GM18951 (cell line): Measurements from ENCODE around the gene ST3GAL6.

ENCODE experiments used
- POLR2A ChIP-seq: IDR thresholded peaks from 4 replicates; pipeline ENCODE4 v1.6.1; 2011; ENCODE audit warnings: mild to moderate bottlenecking; ENCODE audit not compliant: insufficient read length, insufficient read depth; ENCODE audit errors: extremely low read depth
- in situ Hi-C: fragments of 300-500 bp; cut with MboI; formaldehyde crosslinking; loops from one replicate; pipeline ENCODE4 v1.12.0; 2022; ENCODE audit warnings: low sequenced_read_pairs, mixed read lengths, inconsistent platforms; ENCODE audit not compliant: unreplicated experiment

The ST3GAL6 gene

GRCh38 chr3:98807561-98807960 lies 44.4 kb downstream of the ST3GAL6 start:
- in situ Hi-C loops, result loop anchor here (5.0 to 25.0 kb wide), 3 partner anchors 205 to 955 kb away; partner anchors contain the start of gene GABRR3
- TF ChIP-seq POLR2A, result no peak

- in situ Hi-C loops, result loop anchor here (5.0 to 25.0 kb wide), 3 partner anchors 206 to 954 kb away; partner anchors contain the start of gene GABRR3
- TF ChIP-seq POLR2A, result no peak
Observed at GRCh38 chr3:98808071-98808470, 44.9 kb downstream of the ST3GAL6 start.

DNA sequence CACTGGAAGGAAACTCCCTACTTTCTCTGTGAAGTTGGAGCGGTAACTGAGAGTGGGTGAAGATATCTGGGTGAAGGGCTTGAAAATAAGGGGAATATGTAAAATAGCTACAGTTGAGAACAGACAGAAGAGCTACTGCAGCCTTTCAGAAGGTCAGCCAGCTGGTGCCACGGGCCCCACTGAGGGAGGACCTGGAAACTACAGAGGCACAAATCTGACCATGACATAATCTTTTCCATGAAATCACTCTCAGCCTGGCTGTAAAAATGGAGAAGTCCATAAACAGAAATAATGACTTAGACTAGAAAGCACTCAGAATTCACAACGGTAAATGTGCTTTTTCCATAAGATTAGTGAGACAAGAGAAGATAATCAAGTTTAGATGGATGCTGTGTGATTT lies 46.4 kb downstream of the ST3GAL6 start:
- in situ Hi-C loops, result loop anchor here (5.0 to 25.0 kb wide), 3 partner anchors 207 to 953 kb away; partner anchors contain the start of gene GABRR3
- TF ChIP-seq POLR2A, result no peak

DNA sequence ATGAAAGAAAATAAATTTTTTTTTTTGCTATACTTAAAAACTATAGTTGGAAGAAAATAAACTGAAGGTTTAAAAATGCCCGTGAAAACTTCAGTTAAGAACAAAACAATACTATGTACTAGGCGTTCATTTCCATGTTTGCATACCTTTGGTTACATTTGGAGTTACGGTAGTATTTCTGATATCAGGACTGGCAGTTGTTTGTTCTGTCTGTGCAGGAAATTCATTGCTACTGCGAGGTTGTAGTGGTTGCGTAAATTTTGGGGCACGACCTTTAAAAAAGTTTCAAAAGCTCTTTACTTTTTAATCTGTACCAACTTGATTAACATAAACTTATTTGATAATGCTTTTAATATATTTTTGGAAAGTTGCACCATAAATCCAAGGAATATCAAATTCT lies 47.9 kb downstream of the ST3GAL6 start:
- no peak for TF ChIP-seq POLR2A
- in situ Hi-C loops, result loop anchor here (10.0 to 25.0 kb wide), 5 partner anchors 184 to 951 kb away; partner anchors contain the start of gene GABRR3

- in situ Hi-C loops, result loop anchor here (10.0 to 25.0 kb wide), 5 partner anchors 182 to 949 kb away; partner anchors contain the start of gene GABRR3
Observed at GRCh38 chr3:98812851-98813374, 49.8 kb downstream of the ST3GAL6 start.

GRCh38 chr3:98814817-98815420 lies 51.8 kb downstream of the ST3GAL6 start:
- in situ Hi-C loops, result loop anchor here (10.0 to 25.0 kb wide), 5 partner anchors 180 to 947 kb away; partner anchors contain the start of gene GABRR3
- no peak for TF ChIP-seq POLR2A

More at GRCh38 chr3:98812851-98813374, 49.8 kb downstream of the ST3GAL6 start:
- TF ChIP-seq POLR2A, result no peak

DNA sequence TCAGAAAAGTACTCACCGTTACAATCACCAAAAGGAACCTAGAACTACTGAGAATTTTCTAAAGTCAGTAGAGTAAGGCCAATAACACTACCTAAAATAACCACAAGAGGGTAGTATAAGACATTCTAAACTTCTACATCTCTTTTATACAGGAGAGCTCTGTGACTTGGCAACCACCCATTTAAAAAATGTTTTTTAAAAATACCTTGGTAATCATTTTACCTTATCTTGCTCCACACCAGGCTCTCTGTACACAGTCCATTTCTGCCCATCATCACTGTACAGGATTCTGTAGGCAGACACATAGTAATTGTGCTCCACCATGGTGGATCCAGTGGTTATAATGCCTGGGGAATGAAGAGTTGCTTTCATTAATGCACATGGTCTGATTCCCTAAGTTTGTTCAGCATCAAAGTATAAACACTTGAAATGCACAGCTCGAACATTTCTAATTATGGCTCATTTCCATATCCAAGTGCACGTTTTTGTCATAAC lies 54.5 kb downstream of the ST3GAL6 start:
- in situ Hi-C loops, result loop anchor here (10.0 to 25.0 kb wide), 5 partner anchors 177 to 945 kb away; partner anchors contain the start of gene GABRR3
- no peak for TF ChIP-seq POLR2A

DNA sequence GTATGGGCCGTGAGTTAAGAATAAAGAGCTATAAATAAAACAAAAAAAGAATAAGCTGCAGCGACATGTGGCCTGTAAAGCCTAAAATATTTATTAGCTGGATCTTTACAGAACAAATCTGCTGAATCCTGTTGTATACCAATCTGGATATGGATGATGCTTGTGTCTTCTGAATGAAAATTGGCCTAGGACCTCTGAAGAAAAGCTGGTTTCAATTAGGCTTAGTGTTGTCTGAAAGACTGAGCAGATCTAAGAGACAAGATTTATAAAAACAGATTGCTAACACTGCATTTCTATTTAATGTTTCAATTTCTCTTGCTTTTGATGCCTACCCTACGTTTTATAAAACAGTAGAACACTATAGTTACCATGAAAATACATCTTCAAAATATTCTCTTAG lies 57.9 kb downstream of the ST3GAL6 start:
- no peak for TF ChIP-seq POLR2A
- in situ Hi-C loops, result loop anchor here (10.0 to 25.0 kb wide), 3 partner anchors 154 to 941 kb away; partner anchors contain the start of gene GABRR3

DNA sequence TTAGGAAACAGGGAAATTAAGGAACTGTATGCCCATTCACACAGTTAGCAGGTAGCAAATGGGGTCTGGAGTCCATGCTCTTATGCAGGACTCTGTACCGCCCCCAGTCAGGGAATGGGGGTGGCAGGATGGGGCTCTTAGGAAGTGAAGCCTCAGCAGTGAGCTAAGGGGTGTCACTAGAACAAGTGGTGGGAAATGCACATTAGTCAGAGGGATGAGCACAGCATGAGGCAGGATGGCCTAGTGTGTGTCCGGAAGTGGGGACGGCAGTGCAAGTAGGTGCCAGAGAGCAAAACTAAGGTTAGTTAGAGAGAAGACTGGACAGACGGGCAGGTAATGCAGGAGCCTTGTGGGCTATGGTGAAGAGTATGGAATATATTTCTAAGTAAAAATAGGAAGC lies 60.7 kb downstream of the ST3GAL6 start:
- TF ChIP-seq POLR2A, result no peak
- in situ Hi-C loops, result loop anchor here (10.0 to 25.0 kb wide), 3 partner anchors 151 to 939 kb away; partner anchors contain the start of gene GABRR3

DNA sequence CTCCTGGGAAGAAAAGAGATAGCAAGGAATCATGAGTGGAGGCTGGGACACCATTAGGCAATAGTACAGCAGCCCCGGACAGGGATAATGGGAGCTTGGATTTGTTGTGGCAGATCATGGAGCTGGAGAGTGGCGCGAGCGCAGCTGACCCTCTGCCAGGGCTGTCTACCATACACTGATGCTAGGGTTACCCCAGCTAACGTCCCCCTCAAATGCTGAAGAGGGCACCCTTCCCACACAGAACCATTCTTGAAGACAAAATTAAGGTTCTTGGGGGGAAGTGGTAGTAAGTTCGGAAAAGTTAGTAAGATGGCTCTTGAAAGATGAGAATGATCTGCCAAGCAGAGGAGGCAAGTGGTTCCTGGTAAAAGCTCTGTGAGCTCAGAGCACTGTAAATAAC lies 61.1 kb downstream of the ST3GAL6 start:
- in situ Hi-C loops, result loop anchor here (10.0 to 25.0 kb wide), 3 partner anchors 151 to 938 kb away; partner anchors contain the start of gene GABRR3
- TF ChIP-seq POLR2A, result no peak

DNA sequence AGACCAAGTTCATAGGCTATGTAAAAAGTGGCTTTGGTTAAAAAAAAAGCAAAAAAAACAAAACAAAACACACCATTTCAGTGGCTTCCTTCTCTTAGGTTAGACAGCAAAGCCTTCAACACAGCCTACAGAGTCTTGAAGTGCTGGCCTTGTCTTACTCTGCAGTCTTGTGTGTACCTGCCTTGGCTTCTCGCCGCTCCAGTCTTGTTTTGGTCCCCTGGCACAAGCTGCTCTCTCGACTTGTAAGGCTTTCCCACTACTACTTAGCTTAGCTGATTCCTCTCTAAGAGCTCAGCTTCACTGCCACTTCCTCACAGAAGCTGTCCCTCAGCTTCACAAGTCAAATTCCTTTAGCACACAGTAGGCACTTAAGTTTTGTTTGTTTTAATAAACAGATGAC lies 63.0 kb downstream of the ST3GAL6 start:
- no peak for TF ChIP-seq POLR2A
- in situ Hi-C loops, result loop anchor here (10.0 kb wide), 1 partner anchor 149 kb away; no protein-coding TSS in a partner anchor

DNA sequence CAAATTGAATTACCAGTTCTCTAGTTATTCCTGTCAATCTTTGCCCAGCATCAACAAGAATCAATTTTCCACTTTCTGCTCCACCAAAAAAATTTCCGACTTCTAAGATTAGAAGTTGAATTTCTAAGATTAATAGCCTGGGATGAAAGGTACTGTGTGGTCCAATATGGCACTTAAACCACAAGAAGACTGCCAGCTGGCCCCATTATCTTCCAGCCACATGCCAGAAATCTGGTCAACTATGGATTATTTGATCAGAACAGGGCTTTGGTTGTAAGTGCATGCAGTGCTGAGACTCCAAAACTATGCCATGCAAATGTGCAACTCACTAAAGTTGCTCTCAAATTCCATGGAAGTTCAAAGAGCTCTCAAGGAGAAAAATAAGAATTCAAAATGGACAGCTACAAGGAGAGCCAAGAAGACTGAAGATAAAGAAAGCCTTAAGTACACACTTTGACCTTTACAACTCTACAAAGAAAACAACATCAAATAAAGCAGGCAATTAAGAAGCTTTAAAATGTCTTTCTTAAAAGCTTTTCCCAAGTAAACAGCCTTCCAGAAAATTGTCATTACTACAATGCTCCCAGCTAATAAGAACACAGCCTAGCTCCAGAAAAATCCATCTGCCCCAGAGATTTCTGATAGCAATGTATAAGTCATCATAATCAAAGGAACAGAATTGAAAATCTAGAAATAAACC lies 64.2 kb downstream of the ST3GAL6 start:
- TF ChIP-seq POLR2A, result no peak
- in situ Hi-C loops, result loop anchor here (10.0 kb wide), 1 partner anchor 147 kb away; no protein-coding TSS in a partner anchor
